Endodermal cell (in vitro differentiated cells): Measurements from ENCODE around the gene MT1A. TPM values are rescaled to one million over a fixed set of nuclear protein-coding genes. Genes with fewer than 3 reads are reported as not detected.

Experiments used
- DNase-seq: peaks from one replicate; pipeline ENCODE4 v3.0.0-alpha.2; 2017
- H3K27ac ChIP-seq: 2 replicates; pipeline ENCODE4 v1.5.1; 2013; ENCODE audit warnings: mild to moderate bottlenecking, low read depth, low read length, moderate library complexity
- H3K27me3 ChIP-seq: 2 replicates; pipeline ENCODE4 v1.6.1; 2013; ENCODE audit warnings: mild to moderate bottlenecking, low read length, moderate library complexity; ENCODE audit not compliant: insufficient read depth, control insufficient read depth, poor library complexity, severe bottlenecking
- H3K36me3 ChIP-seq: 2 replicates; pipeline ENCODE4 v1.7.0; 2013; ENCODE audit warnings: mild to moderate bottlenecking, low read length, moderate library complexity; ENCODE audit not compliant: control insufficient read depth, insufficient read depth
- H3K4me1 ChIP-seq: one replicate; pipeline ENCODE4 v1.7.0; 2013; ENCODE audit warnings: low read length; ENCODE audit not compliant: control insufficient read depth, insufficient read depth
- H3K4me3 ChIP-seq: 2 replicates; pipeline ENCODE4 v1.5.1; 2013; ENCODE audit warnings: mild to moderate bottlenecking, low read length, moderate library complexity
- H3K9ac ChIP-seq: 2 replicates; pipeline ENCODE4 v1.6.1; 2013; ENCODE audit warnings: mild to moderate bottlenecking, low read length, moderate library complexity; ENCODE audit not compliant: poor library complexity, severe bottlenecking; ENCODE audit errors: extremely low read depth
- H3K9me3 ChIP-seq: 2 replicates; pipeline ENCODE4 v1.6.1; 2013; ENCODE audit warnings: mild to moderate bottlenecking, low read length, moderate library complexity; ENCODE audit not compliant: control insufficient read depth
- H3K27ac Mint-ChIP-seq: 2 replicates; pipeline ENCODE4 v1.8.0; 2020; ENCODE audit warnings: mixed read lengths
- H3K27me3 Mint-ChIP-seq: 2 replicates; pipeline ENCODE4 v1.8.0; 2021; ENCODE audit warnings: mild to moderate bottlenecking, mixed read lengths; ENCODE audit not compliant: insufficient read depth
- H3K36me3 Mint-ChIP-seq: 2 replicates; pipeline ENCODE4 v1.8.0; 2020; ENCODE audit warnings: low read depth, mixed read lengths
- H3K4me1 Mint-ChIP-seq: 2 replicates; pipeline ENCODE4 v1.8.0; 2020; ENCODE audit warnings: mixed read lengths
- H3K4me3 Mint-ChIP-seq: 2 replicates; pipeline ENCODE4 v1.8.0; 2020; ENCODE audit warnings: mild to moderate bottlenecking, moderate library complexity, mixed read lengths
- H3K9me3 Mint-ChIP-seq: 2 replicates; pipeline ENCODE4 v1.8.0; 2020; ENCODE audit warnings: mild to moderate bottlenecking, mixed read lengths
- whole genome bisulfite sequencing, 2 experiments: methylation state at CpG; one replicate each; pipeline versions ENCODE4 v1.1.5 to v1.1.7; 2013; ENCODE audit warnings: missing lambda C conversion rate in 2 of 2, mixed read lengths in 1 of 2; ENCODE audit not compliant: insufficient coverage in 1 of 2, insufficient read length in 1 of 2; 5-methylcytosine and 5-hydroxymethylcytosine counted together
- total RNA-seq, 2 donors: library from RNA; stranded (reverse); fragmentation: NEBNext Ultra II Directional in 1 of 2; extraction: Animal tissue kit (Norgen Biotek cat#: 25700) in 1 of 2; gene quantifications; 2 replicates in 1 of 2; 3 replicates in 1 of 2; pipeline ENCODE4 v1.2.1, GENCODE V29; 2021
- TF ChIP-seq, protein P1 (sequence below): fragments of 200-600 bp; sonication (generic); conservative IDR thresholded peaks from 2 replicates; pipeline ENCODE4 v1.5.0; 2021; ENCODE audit warnings: antibody characterized with exemption, mild to moderate bottlenecking

MT1A gene
- total RNA-seq, 2 donors from 2014 or later, result not detected

DNA sequence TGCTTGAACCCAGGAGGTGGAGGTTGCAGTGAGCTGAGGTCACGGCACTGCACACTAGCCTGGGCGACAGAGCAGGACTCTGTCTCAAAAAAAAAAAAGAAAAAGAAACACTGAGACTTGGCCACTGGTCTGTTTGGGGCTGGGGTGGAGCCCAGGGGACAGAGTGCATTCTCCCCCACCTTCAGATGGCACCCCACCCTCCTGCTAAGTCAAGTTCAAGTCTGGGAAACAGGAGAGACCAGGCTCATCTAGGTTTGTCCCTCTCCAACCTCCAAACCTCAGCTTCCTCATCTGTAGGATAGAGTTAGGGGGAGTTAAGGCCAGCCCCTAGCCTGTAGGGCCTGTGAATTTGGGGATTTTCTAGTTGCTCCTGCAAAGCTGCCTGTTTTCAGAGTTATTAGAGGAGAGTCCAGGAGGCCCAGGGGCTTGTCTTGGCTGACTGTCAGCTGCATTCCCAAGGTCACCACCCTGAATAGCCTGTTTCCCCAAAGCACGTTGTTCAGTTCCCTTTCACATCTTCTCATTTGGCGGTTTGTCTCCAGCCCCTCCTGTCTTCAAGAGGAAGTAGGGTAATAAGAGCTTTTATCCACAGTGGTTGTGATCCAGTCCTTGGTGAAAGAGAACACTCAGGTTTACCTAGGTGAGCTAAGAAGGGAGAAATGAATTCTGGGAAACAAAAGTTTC, 46.9 kb upstream of the MT1A start:
- Histone ChIP-seq H3K9ac (no peak overlapping the region), H3K27ac (no peak overlapping the region), H3K4me3 (no peak overlapping the region), H3K27me3 (peaks cover 64% of the 10 kb centered on the region), H3K9me3 (no peaks in the 10 kb centered on the region), H3K4me1 (no peaks in the 10 kb centered on the region), H3K36me3 (no peaks in the 10 kb centered on the region)
- no peaks in the 10 kb centered on the region for H3K4me1 Mint-ChIP-seq
- H3K27me3 Mint-ChIP-seq, result peaks cover 77% of the 10 kb centered on the region
- no peak overlapping the region for H3K27ac Mint-ChIP-seq
- no peaks in the 10 kb centered on the region for H3K36me3 Mint-ChIP-seq
- H3K4me3 Mint-ChIP-seq, result no peak overlapping the region
- 75 to 93% methylated on average over 3 to 4 of the region's 4 CpGs for WGBS, 2 experiments
- no peak for DNase-seq
- no peaks in the 10 kb centered on the region for H3K9me3 Mint-ChIP-seq
- TF ChIP-seq, protein P1, sequence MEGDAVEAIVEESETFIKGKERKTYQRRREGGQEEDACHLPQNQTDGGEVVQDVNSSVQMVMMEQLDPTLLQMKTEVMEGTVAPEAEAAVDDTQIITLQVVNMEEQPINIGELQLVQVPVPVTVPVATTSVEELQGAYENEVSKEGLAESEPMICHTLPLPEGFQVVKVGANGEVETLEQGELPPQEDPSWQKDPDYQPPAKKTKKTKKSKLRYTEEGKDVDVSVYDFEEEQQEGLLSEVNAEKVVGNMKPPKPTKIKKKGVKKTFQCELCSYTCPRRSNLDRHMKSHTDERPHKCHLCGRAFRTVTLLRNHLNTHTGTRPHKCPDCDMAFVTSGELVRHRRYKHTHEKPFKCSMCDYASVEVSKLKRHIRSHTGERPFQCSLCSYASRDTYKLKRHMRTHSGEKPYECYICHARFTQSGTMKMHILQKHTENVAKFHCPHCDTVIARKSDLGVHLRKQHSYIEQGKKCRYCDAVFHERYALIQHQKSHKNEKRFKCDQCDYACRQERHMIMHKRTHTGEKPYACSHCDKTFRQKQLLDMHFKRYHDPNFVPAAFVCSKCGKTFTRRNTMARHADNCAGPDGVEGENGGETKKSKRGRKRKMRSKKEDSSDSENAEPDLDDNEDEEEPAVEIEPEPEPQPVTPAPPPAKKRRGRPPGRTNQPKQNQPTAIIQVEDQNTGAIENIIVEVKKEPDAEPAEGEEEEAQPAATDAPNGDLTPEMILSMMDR, result no peak

DNA sequence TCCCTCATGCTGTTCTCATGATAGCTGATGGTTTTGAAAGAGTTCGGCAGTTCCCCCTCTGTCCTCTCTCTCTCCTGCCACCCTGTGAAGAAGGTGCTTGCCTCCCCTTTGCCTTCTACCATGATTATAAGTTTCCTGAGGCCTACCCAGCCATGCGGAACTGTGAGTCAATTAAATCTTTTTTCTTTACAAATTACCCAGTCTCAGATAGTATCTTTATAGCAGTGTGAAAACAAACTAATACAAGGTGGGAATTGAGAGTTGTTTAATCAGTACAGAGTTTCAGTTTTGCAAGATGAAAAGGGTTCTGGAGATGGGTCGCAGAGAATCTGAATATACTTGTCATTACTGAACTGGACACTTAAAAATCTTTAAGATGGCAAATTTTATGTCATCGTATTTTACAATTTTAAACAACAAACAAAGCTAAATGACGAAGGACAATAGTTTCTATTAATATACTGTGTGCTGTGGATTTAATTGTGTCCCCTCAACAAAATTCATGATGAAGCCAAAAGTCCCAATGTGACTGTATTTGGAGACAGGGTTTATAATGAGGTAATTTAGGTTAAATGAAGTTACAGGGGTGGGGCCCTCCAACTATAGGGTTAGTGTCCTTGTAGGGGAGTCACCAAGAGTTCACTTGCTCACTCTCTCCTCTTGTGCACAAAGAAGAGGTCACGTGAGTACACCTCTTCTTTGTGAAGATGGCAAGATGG, 44.7 kb upstream of the MT1A start:
- H3K4me1 ChIP-seq, result no peaks in the 10 kb centered on the region
- peaks cover 45% of the 10 kb centered on the region for H3K27me3 ChIP-seq
- TF ChIP-seq, protein P1, result no peak
- no peak overlapping the region for H3K27ac Mint-ChIP-seq
- H3K9me3 ChIP-seq, result no peaks in the 10 kb centered on the region
- H3K4me1 Mint-ChIP-seq, result no peaks in the 10 kb centered on the region
- H3K27me3 Mint-ChIP-seq, result peaks cover 67% of the 10 kb centered on the region
- no peak overlapping the region for H3K4me3 ChIP-seq
- no peak overlapping the region for H3K27ac ChIP-seq
- no peaks in the 10 kb centered on the region for H3K36me3 ChIP-seq
- H3K4me3 Mint-ChIP-seq, result no peak overlapping the region
- no peaks in the 10 kb centered on the region for H3K9me3 Mint-ChIP-seq
- H3K9ac ChIP-seq, result no peak overlapping the region
- no peak for DNase-seq
- 58 to 94% methylated on average over 2 to 5 of the region's 6 CpGs for WGBS, 2 experiments
- H3K36me3 Mint-ChIP-seq, result no peaks in the 10 kb centered on the region

DNA sequence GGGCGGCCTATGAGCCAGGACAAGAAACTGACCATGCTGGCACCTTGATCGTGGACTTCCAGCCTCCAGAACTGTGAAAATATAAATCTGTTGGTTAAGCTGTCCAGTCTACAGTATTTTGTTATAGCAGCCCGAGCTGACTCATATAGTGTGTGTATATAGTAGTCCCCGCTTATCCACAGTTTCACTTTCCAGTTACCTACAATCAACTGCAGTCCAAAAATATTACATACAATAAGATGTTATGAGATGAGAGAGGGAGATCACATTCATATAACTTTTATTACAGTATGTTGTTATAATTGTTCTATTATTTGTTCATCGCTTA, 44.2 kb upstream of the MT1A start:
- Histone ChIP-seq H3K4me1 (no peaks in the 10 kb centered on the region), H3K27me3 (peaks cover 40% of the 10 kb centered on the region), H3K9ac (no peak overlapping the region), H3K36me3 (no peaks in the 10 kb centered on the region), H3K9me3 (no peaks in the 10 kb centered on the region), H3K4me3 (no peak overlapping the region), H3K27ac (no peak overlapping the region)
- Mint-ChIP-seq H3K27ac (no peak overlapping the region), H3K9me3 (no peaks in the 10 kb centered on the region), H3K27me3 (peaks cover 62% of the 10 kb centered on the region), H3K4me3 (no peak overlapping the region), H3K4me1 (no peaks in the 10 kb centered on the region), H3K36me3 (no peaks in the 10 kb centered on the region)
- no peak for DNase-seq
- TF ChIP-seq, protein P1, result no peak
- WGBS, 2 experiments, result 91% methylated on average over 3 of the region's 5 CpGs; no CpG with 5 or more reads in 1 of the 2 experiments
